MM.1S (cell line): ENCODE measurements around the gene RBSN.

ENCODE experiments used
- DNase-seq: peaks from one replicate; pipeline ENCODE4 v3.0.0-alpha.2; 2015
- H2AFZ ChIP-seq: fragments of 300-600 bp; sonication (generic); 2 replicates; pipeline ENCODE4 v1.6.0; 2016; ENCODE audit warnings: antibody characterized with exemption, low read length
- H3F3A ChIP-seq: fragments of 300-600 bp; sonication (generic); 2 replicates; pipeline ENCODE4 v1.6.1; 2016; ENCODE audit warnings: mild to moderate bottlenecking, antibody characterized with exemption, low read length, moderate library complexity, mixed read lengths; ENCODE audit not compliant: insufficient read depth
- H3K27ac ChIP-seq: fragments of 300-600 bp; sonication (generic); 2 replicates; pipeline ENCODE4 v1.5.1; 2016; ENCODE audit warnings: mild to moderate bottlenecking, low read length
- H3K27me3 ChIP-seq: fragments of 300-600 bp; sonication (generic); replicated peaks from 2 replicates; pipeline ENCODE4 v1.6.0; 2016; ENCODE audit warnings: low read length; ENCODE audit not compliant: insufficient read depth
- H3K36me3 ChIP-seq: fragments of 300-600 bp; sonication (generic); replicated peaks from 2 replicates; pipeline ENCODE4 v1.6.1; 2016; ENCODE audit warnings: mild to moderate bottlenecking, low read length, mixed read lengths; ENCODE audit not compliant: insufficient read depth
- H3K4me1 ChIP-seq: fragments of 300-600 bp; sonication (generic); 2 replicates; pipeline ENCODE4 v1.6.1; 2016; ENCODE audit warnings: low read length, mixed read lengths
- H3K4me2 ChIP-seq: fragments of 300-600 bp; sonication (generic); 2 replicates; pipeline ENCODE4 v1.6.0; 2016; ENCODE audit warnings: low read depth, low read length
- H3K4me3 ChIP-seq: fragments of 300-600 bp; sonication (generic); 2 replicates; pipeline ENCODE4 v1.5.1; 2016; ENCODE audit warnings: low read length, mixed read lengths
- H3K79me2 ChIP-seq: fragments of 300-600 bp; sonication (generic); 2 replicates; pipeline ENCODE4 v1.6.1; 2016; ENCODE audit warnings: mixed run types, low read length, mixed read lengths
- H3K9ac ChIP-seq: fragments of 300-600 bp; sonication (generic); 2 replicates; pipeline ENCODE4 v1.6.1; 2016; ENCODE audit warnings: low read length, mixed read lengths
- H3K9me2 ChIP-seq: fragments of 300-600 bp; sonication (generic); replicated peaks from 2 replicates; pipeline ENCODE4 v1.6.1; 2016; ENCODE audit warnings: mild to moderate bottlenecking, low read length, mixed read lengths; ENCODE audit not compliant: insufficient read depth
- H3K9me3 ChIP-seq: fragments of 300-600 bp; sonication (generic); replicated peaks from 2 replicates; pipeline ENCODE4 v1.6.1; 2016; ENCODE audit warnings: mild to moderate bottlenecking, low read length, mixed read lengths; ENCODE audit not compliant: insufficient read depth
- H4K20me1 ChIP-seq: fragments of 300-600 bp; sonication (generic); 2 replicates; pipeline ENCODE4 v1.6.1; 2016; ENCODE audit warnings: mild to moderate bottlenecking, low read length, moderate library complexity, mixed read lengths; ENCODE audit not compliant: insufficient read depth
- EZH2 ChIP-seq: fragments of 300-600 bp; sonication (generic); optimal IDR thresholded peaks from 2 replicates; pipeline ENCODE3; 2017; ENCODE audit warnings: low read depth, mild to moderate bottlenecking, antibody characterized with exemption, low read length, mixed read lengths
- EZH2phosphoT487 ChIP-seq: fragments of 300-600 bp; sonication (generic); IDR thresholded peaks from 2 replicates; pipeline ENCODE4 v1.6.1; 2018; ENCODE audit warnings: antibody characterized with exemption, low read length
- TF ChIP-seq, protein P1 (sequence below): fragments of 300-600 bp; sonication (generic); IDR thresholded peaks from 2 replicates; pipeline ENCODE4 v1.5.1; 2016; ENCODE audit warnings: antibody characterized with exemption, low read length, mixed read lengths

RBSN gene

DNA sequence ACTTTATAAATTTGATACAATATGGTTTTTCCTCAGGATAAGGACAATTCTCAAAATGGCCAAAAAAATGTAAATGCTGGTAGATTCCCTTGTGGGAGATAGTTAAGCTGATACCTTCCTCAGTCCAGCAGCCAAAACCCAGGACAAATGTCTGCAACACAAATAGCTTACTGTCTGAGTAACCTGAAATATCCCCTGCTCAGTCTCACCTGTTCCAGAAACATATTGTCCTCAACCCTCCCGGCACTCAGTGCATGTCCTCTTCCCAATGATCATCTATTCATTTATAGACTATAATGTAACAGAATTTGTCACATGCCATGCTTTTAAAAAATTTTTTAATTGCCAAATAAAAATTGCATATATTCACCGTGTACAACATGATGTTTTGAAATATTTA lies 12.2 kb downstream of the RBSN start:
- no peak for DNase-seq
- Histone ChIP-seq H3K4me2 (no peak overlapping the region), H3K9me2 (no peaks in the 10 kb centered on the region), H3K4me3 (no peak overlapping the region), H3F3A (no peaks in the 10 kb centered on the region), H3K79me2 (no peaks in the 10 kb centered on the region), H4K20me1 (no peaks in the 10 kb centered on the region), H3K27me3 (no peaks in the 10 kb centered on the region), H3K9me3 (no peaks in the 10 kb centered on the region), H2AFZ (no peak overlapping the region), H3K36me3 (peaks cover 4% of the 10 kb centered on the region; the same call in 1 of the 2 replicates), H3K4me1 (no peaks in the 10 kb centered on the region), H3K9ac (no peak overlapping the region), H3K27ac (no peak overlapping the region)
- TF ChIP-seq EZH2phosphoT487 (no peak), EZH2 (no peak)
- TF ChIP-seq, protein P1, sequence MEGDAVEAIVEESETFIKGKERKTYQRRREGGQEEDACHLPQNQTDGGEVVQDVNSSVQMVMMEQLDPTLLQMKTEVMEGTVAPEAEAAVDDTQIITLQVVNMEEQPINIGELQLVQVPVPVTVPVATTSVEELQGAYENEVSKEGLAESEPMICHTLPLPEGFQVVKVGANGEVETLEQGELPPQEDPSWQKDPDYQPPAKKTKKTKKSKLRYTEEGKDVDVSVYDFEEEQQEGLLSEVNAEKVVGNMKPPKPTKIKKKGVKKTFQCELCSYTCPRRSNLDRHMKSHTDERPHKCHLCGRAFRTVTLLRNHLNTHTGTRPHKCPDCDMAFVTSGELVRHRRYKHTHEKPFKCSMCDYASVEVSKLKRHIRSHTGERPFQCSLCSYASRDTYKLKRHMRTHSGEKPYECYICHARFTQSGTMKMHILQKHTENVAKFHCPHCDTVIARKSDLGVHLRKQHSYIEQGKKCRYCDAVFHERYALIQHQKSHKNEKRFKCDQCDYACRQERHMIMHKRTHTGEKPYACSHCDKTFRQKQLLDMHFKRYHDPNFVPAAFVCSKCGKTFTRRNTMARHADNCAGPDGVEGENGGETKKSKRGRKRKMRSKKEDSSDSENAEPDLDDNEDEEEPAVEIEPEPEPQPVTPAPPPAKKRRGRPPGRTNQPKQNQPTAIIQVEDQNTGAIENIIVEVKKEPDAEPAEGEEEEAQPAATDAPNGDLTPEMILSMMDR = no peak

DNA sequence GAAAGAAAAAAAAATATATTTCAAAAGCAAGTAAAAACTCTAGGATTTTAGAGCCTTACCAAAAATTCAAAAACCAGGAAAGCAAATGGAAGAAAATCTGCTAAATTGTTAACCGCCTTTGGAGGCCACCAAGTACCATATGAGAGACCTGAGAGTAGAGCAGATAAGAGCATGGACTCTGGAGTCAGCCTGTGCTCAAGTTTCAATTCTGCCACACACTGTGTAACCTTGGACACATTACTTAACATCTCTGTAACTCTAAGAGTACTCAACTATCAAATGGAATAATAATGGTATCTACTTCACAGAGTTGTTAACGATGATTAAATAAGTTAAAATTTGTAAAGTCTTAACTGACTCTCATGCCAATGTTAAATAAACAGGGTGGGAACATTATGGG lies 12.7 kb downstream of the RBSN start:
- no peaks in the 10 kb centered on the region for H3K9me2 ChIP-seq
- H3K4me1 ChIP-seq = no peaks in the 10 kb centered on the region
- TF ChIP-seq EZH2 (no peak), EZH2phosphoT487 (no peak)
- TF ChIP-seq, protein P1 = no peak
- no peak overlapping the region for H3K9ac ChIP-seq
- H3K4me2 ChIP-seq = no peak overlapping the region
- no peak overlapping the region for H3K4me3 ChIP-seq
- DNase-seq = no peak
- no peaks in the 10 kb centered on the region for H4K20me1 ChIP-seq
- peaks cover 4% of the 10 kb centered on the region; the same call in 1 of the 2 replicates for H3K36me3 ChIP-seq
- H3K9me3 ChIP-seq = no peaks in the 10 kb centered on the region
- H3F3A ChIP-seq = no peaks in the 10 kb centered on the region
- no peaks in the 10 kb centered on the region for H3K79me2 ChIP-seq
- no peak overlapping the region for H2AFZ ChIP-seq
- no peak overlapping the region for H3K27ac ChIP-seq
- no peaks in the 10 kb centered on the region for H3K27me3 ChIP-seq

DNA sequence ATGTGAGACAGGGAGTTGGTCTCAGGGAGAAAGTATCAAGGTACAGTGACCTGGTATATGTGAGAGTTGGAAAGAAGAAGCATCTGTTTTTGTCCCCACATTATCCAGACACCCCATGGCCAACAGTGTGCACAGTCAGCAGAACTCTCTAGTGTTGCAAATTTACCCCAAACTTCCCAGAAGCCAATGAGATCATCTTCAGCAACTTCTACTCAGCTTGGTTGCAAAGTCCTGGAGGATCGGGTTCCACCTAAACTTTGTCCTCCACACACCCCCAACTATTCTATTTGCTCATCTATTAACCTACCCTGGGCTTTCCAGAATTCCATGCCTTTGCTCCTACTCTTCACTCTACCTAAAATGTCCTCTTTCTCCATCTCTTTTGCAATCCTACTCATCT lies 15.7 kb downstream of the RBSN start:
- no peaks in the 10 kb centered on the region for H3K9me3 ChIP-seq
- no peaks in the 10 kb centered on the region for H3K79me2 ChIP-seq
- DNase-seq = no peak
- H2AFZ ChIP-seq = no peak overlapping the region
- no peak overlapping the region for H3K27ac ChIP-seq
- H3K4me2 ChIP-seq = no peak overlapping the region
- H4K20me1 ChIP-seq = no peaks in the 10 kb centered on the region
- H3K9ac ChIP-seq = no peak overlapping the region
- peaks cover 3% of the 10 kb centered on the region; the same call in 1 of the 2 replicates for H3K4me1 ChIP-seq
- no peaks in the 10 kb centered on the region for H3F3A ChIP-seq
- H3K27me3 ChIP-seq = no peaks in the 10 kb centered on the region
- no peak overlapping the region for H3K4me3 ChIP-seq
- H3K36me3 ChIP-seq = peaks cover 4% of the 10 kb centered on the region; the same call in 1 of the 2 replicates
- TF ChIP-seq, protein P1 = no peak
- TF ChIP-seq EZH2phosphoT487 = no peak
- no peak for TF ChIP-seq EZH2
- H3K9me2 ChIP-seq = no peaks in the 10 kb centered on the region
